K562 (cell line): ENCODE data around the gene SAPCD1. TPM values are rescaled to one million over a fixed set of nuclear protein-coding genes. Genes with fewer than 3 reads are reported as not detected.

Experiments used
- ARHGAP35 ChIP-seq: fragments of 450-650 bp; IDR thresholded peaks from 2 replicates; pipeline ENCODE4 v1.6.1; 2018; ENCODE audit not compliant: partially characterized antibody
- BCLAF1 ChIP-seq, 2 experiments: fragments of 450-650 bp in 1 of 2; IDR thresholded peaks; 2 replicates each; pipeline ENCODE4 v1.6.1; 2011 to 2017; ENCODE audit warnings: low read depth in 2 of 2, antibody characterized with exemption in 1 of 2, borderline replicate concordance in 1 of 2, low read length in 1 of 2, mild to moderate bottlenecking in 1 of 2, mixed read lengths in 1 of 2; ENCODE audit not compliant: control insufficient read depth in 1 of 2
- BCOR ChIP-seq: fragments of 450-650 bp; IDR thresholded peaks from 2 replicates; pipeline ENCODE4 v1.6.1; 2016
- CBX1 ChIP-seq: sonication (generic); IDR thresholded peaks from 2 replicates; pipeline ENCODE4 v1.6.1; 2016; ENCODE audit warnings: antibody characterized with exemption, low read depth, mild to moderate bottlenecking
- CHD4 ChIP-seq: fragments of 200-600 bp; sonication (generic); IDR thresholded peaks from 3 replicates; pipeline ENCODE4 v1.6.1; 2012; ENCODE audit warnings: low read depth, mild to moderate bottlenecking, mixed read lengths, low read length, inconsistent platforms; ENCODE audit not compliant: insufficient read depth, insufficient replicate concordance, poor library complexity, severe bottlenecking
- CTCFL ChIP-seq: IDR thresholded peaks from 2 replicates; pipeline ENCODE4 v1.6.1; 2011; ENCODE audit warnings: borderline replicate concordance, low read depth, mild to moderate bottlenecking, moderate library complexity, low read length; ENCODE audit not compliant: insufficient read depth, poor library complexity, severe bottlenecking
- DACH1 ChIP-seq: fragments of 450-650 bp; IDR thresholded peaks from 2 replicates; pipeline ENCODE4 v1.6.1; 2018; ENCODE audit not compliant: partially characterized antibody
- ESRRB ChIP-seq: fragments of 250-450 bp; sonication (Bioruptor Pico); IDR thresholded peaks from 2 replicates; pipeline ENCODE4 v1.5.0; 2020; ENCODE audit warnings: mild to moderate bottlenecking, moderate library complexity, borderline replicate concordance
- ETV5 ChIP-seq: sonication (generic); formaldehyde crosslinking; IDR thresholded peaks from 2 replicates; pipeline ENCODE4 v1.4.0; 2020; ENCODE audit warnings: low read depth, mild to moderate bottlenecking, missing genetic modification reagents
- HDGF ChIP-seq: fragments of 450-650 bp; IDR thresholded peaks from 2 replicates; pipeline ENCODE4 v1.6.1; 2016
- MAZ ChIP-seq, 2 experiments: fragments of 450-650 bp in 1 of 2; sonication (generic) in 1 of 2; formaldehyde crosslinking; IDR thresholded peaks in 1 of 2; conservative IDR thresholded peaks in 1 of 2; 2 replicates each; pipeline versions ENCODE4 v1.4.0 to v1.5.0; 2020; ENCODE audit warnings: mild to moderate bottlenecking in 1 of 2, missing genetic modification reagents in 1 of 2
- MEIS2 ChIP-seq: fragments of 450-650 bp; IDR thresholded peaks from 2 replicates; pipeline ENCODE4 v1.6.1; 2014; ENCODE audit warnings: mild to moderate bottlenecking; ENCODE audit not compliant: partially characterized antibody
- RBM39 ChIP-seq: fragments of 200-400 bp; formaldehyde crosslinking; optimal IDR thresholded peaks from 2 replicates; pipeline ENCODE3; 2018; ENCODE audit warnings: low read depth, low read length
- SIRT6 ChIP-seq: IDR thresholded peaks from one replicate; pipeline ENCODE4 v1.6.1; 2012; ENCODE audit warnings: low read depth, mild to moderate bottlenecking, control low read depth, inconsistent platforms, low read length, moderate library complexity
- SP1 ChIP-seq: sonication (generic); formaldehyde crosslinking; IDR thresholded peaks from 2 replicates; pipeline ENCODE4 v1.8.1; 2022; ENCODE audit warnings: mild to moderate bottlenecking, missing genetic modification reagents
- STAT5A ChIP-seq: IDR thresholded peaks from 2 replicates; pipeline ENCODE4 v1.6.1; 2012; ENCODE audit warnings: low read length, inconsistent platforms, borderline replicate concordance
- TAL1 ChIP-seq: fragments of 450-650 bp; IDR thresholded peaks from 2 replicates; pipeline ENCODE4 v1.6.1; 2016; ENCODE audit warnings: mild to moderate bottlenecking
- THAP7 ChIP-seq: fragments of 250-450 bp; sonication (Bioruptor Pico); IDR thresholded peaks from 2 replicates; pipeline ENCODE4 v1.5.0; 2021
- ZNF277 ChIP-seq: fragments of 250-450 bp; sonication (Bioruptor Pico); IDR thresholded peaks from 2 replicates; pipeline ENCODE4 v1.8.0; 2022; ENCODE audit warnings: inconsistent platforms, mild to moderate bottlenecking, moderate library complexity, borderline replicate concordance
- ZNF444 ChIP-seq: fragments of 250-450 bp; sonication (Bioruptor Pico); IDR thresholded peaks from 2 replicates; pipeline ENCODE4 v1.4.0; 2020; ENCODE audit warnings: mild to moderate bottlenecking, moderate library complexity
- ZNF75A ChIP-seq: fragments of 450-650 bp; formaldehyde crosslinking; IDR thresholded peaks from 2 replicates; pipeline ENCODE4 v1.4.0; 2020; ENCODE audit warnings: mild to moderate bottlenecking
- polyA plus RNA-seq, 8 experiments: library from polyadenylated mRNA; depleted of rRNA in 4 of 8; stranded (reverse) in 5 of 8; unstranded in 3 of 8; fragments of >200 nt; fragmentation: Nextera tagmentation in 2 of 8; fragmentation: Illumina TruSeq in 1 of 8; extraction: Ambion mirVana in 2 of 8; extraction: Trizol in 1 of 8; gene quantifications; 2 replicates each; pipeline versions ENCODE4 v1.2.1 to v1.2.3, GENCODE V29; 2011 to 2014; ENCODE audit warnings: inconsistent platforms in 1 of 8, missing spikeins in 1 of 8
- total RNA-seq, 7 experiments: library from RNA; depleted of rRNA in 6 of 7; stranded (reverse); fragments of >200 nt in 6 of 7; fragmentation: Illumina TruSeq in 2 of 7; extraction: Trizol in 2 of 7; gene quantifications; 2 replicates each; pipeline versions ENCODE4 v1.2.1 to v1.2.3, GENCODE V29; 2011 to 2021; ENCODE audit warnings: low replicate concordance in 1 of 7

SAPCD1 gene
- total and polyA plus RNA-seq, 9 of the 15 experiments (the other 6 are each of a cell fraction or from before 2014, with no cell fraction given): 2.6 to 30.2 (median 7.4) TPM

- TF ChIP-seq MAZ (CRISPR knock-in tag; conservative IDR thresholded peaks at IDR 0.05 in 1 of 2, IDR thresholded peaks at IDR 0.05 in 1 of 2) (0 out of 4 replicates have a peak, but pooled peaks of 1 of the 2 experiments have one; percentile 34), BCLAF1 (IDR thresholded peaks at IDR 0.05; ENCODE audit: borderline replicate concordance in 1 of 2, control insufficient read depth in 1 of 2, low read depth in 2 of 2, low read length in 1 of 2) (no peak), RBM39 (no peak), STAT5A (no peak), HDGF (no peak), CTCFL (no peak), ZNF277 (CRISPR knock-in tag) (no peak), BCOR (no peak), TAL1 (no peak), ZNF75A (CRISPR knock-in tag) (no peak), SIRT6 (no peak), DACH1 (no peak), ETV5 (CRISPR knock-in tag) (no peak), SP1 (CRISPR knock-in tag) (peak; percentile 49; the same call in 1 of the 2 replicates), CHD4 (no peak), ZNF444 (no peak), ARHGAP35 (no peak), ESRRB (CRISPR knock-in tag) (no peak), THAP7 (CRISPR knock-in tag) (no peak), MEIS2 (no peak), CBX1 (no peak)
Observed at GRCh38 chr6:31775633-31776484, 13.4 kb downstream of the SAPCD1 start (continued).
